Measurements from ENCODE around the gene BRPF1. TPM values are rescaled to one million over a fixed set of nuclear protein-coding genes. Genes with fewer than 3 reads are reported as not detected.

The BRPF1 gene
- total RNA-seq, 3 donors from 2014 or later = 14.7 to 19.7 (median 19.3) TPM

- Histone ChIP-seq H3K27ac (no peak overlapping the region), H3K4me3 (no peak overlapping the region), H3K9me3 (no peaks in the 10 kb centered on the region), H3K36me3 (peaks cover 7% of the 10 kb centered on the region), H3K4me1 (peaks cover 0 to 4% of the 10 kb centered on the region in 2 donors), H3K27me3 (no peaks in the 10 kb centered on the region)
- TF ChIP-seq POLR2A (IDR thresholded peaks at IDR 0.05) = no peak
- no peak for TF ChIP-seq POLR2AphosphoS5 (IDR thresholded peaks at IDR 0.05)
- TF ChIP-seq, protein P1, sequence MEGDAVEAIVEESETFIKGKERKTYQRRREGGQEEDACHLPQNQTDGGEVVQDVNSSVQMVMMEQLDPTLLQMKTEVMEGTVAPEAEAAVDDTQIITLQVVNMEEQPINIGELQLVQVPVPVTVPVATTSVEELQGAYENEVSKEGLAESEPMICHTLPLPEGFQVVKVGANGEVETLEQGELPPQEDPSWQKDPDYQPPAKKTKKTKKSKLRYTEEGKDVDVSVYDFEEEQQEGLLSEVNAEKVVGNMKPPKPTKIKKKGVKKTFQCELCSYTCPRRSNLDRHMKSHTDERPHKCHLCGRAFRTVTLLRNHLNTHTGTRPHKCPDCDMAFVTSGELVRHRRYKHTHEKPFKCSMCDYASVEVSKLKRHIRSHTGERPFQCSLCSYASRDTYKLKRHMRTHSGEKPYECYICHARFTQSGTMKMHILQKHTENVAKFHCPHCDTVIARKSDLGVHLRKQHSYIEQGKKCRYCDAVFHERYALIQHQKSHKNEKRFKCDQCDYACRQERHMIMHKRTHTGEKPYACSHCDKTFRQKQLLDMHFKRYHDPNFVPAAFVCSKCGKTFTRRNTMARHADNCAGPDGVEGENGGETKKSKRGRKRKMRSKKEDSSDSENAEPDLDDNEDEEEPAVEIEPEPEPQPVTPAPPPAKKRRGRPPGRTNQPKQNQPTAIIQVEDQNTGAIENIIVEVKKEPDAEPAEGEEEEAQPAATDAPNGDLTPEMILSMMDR (IDR thresholded peaks at IDR 0.05) = no peak
- intact Hi-C loops (cut with DNase I; ENCODE audit: low total_unique reads) = loop anchor here (5.0 kb wide), 1 partner anchor 1755 kb away; no protein-coding TSS in a partner anchor
- no peak for DNase-seq (ENCODE audit: low spot score in 2 of 2)
These were observed 55.5 kb downstream of the BRPF1 start for GRCh38 chr3:9786825-9787669.

DNA sequence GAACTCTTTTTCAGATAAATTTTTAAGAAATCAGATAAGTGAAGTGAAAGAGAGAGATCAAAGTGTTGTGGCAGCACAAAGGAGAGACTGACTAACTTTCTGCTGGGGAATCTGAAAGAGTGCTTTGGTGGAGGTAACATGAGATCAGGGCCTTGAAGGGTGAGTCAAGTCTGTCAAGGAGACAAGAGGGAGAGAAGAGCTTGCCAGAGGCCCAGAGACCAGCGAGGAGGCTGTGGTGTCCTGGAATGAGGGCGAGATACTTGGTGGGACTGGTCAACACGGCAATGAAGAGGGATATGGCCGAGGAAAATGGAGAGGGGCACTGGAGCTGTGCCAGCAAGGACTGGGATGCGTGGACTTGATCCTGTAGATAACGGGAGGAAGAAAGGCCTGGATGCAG lies 56.2 kb downstream of the BRPF1 start:
- no peak overlapping the region for H3K27ac ChIP-seq
- H3K27me3 ChIP-seq = no peaks in the 10 kb centered on the region
- no peak overlapping the region for H3K4me3 ChIP-seq
- no peak for DNase-seq (ENCODE audit: low spot score in 2 of 2)
- H3K9me3 ChIP-seq = no peaks in the 10 kb centered on the region
- peaks cover 0 to 4% of the 10 kb centered on the region in 2 donors for H3K4me1 ChIP-seq
- peaks cover 7% of the 10 kb centered on the region for H3K36me3 ChIP-seq
- TF ChIP-seq, protein P1 (IDR thresholded peaks at IDR 0.05) = no peak
- TF ChIP-seq POLR2A (IDR thresholded peaks at IDR 0.05) (no peak), POLR2AphosphoS5 (IDR thresholded peaks at IDR 0.05) (no peak)
- intact Hi-C loops (cut with DNase I; ENCODE audit: low total_unique reads) = loop anchor here (5.0 kb wide), 1 partner anchor 1755 kb away; no protein-coding TSS in a partner anchor

DNA sequence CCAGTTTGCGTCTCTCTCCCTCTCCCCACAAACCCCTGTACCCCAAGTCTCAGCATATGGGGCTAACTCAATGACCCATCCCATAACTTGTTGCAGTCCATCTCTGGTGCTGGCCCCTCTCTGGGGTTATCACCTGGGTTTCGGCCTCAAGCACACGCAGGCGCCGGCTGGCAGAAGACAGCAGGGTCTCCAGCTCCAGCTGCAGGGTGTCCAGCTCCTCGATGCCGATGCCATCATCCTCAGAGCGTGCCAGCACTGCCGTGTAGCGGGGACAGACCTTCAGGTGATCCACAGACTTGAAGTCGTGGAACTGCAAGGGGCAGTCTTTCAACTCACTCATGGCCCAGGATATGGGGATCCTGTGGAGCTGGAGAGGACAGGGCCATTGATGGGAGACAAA lies 59.6 kb downstream of the BRPF1 start:
- intact Hi-C loops (cut with DNase I; ENCODE audit: low total_unique reads) = loop anchor here (5.0 to 10.0 kb wide), 2 partner anchors 396 to 1551 kb away; partner anchors contain the start of gene SETD5
- no peak for DNase-seq (ENCODE audit: low spot score in 2 of 2)
- no peaks in the 10 kb centered on the region for H3K9me3 ChIP-seq
- peak overlapping the region; percentile 99 for H3K27ac ChIP-seq
- TF ChIP-seq, protein P1 (IDR thresholded peaks at IDR 0.05) = no peak
- TF ChIP-seq POLR2AphosphoS5 (IDR thresholded peaks at IDR 0.05) (no peak), POLR2A (IDR thresholded peaks at IDR 0.05) (no peak)
- no peaks in the 10 kb centered on the region for H3K36me3 ChIP-seq
- peak overlapping the region in 1 of 3 donors; percentile 91 for H3K4me3 ChIP-seq
- peaks cover 0 to 11% of the 10 kb centered on the region in 2 donors for H3K4me1 ChIP-seq
- no peaks in the 10 kb centered on the region for H3K27me3 ChIP-seq

DNA sequence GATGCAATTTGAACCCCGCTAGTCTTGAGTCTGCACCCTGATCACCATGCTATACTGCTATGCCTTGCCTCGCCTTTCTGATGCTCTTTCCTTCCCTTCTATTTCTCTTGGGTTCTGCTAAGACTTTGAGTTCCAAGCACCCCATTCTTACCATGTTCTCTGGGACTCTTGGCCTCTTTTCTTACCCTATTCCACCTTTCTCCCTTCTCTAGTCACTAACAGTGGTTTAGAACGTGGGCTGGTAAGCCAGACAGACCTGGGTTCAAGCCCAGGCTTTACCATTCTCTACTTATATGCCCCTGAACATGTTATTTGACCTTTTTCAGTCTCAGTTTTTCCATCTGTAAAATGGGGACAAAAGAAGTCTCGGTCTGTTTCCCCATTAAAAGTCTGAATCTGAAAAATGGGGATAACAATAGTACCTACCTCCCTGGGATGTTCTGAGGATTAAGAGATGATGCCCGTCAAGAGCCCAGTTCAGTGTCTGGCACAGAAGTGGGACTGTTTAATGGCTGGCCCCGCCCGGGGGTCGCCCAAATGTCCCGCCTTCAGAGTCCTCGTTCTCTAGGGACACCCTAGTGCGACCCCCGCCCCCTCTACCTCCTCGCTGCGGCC lies 60.4 kb downstream of the BRPF1 start:
- no peaks in the 10 kb centered on the region for H3K9me3 ChIP-seq
- peak overlapping the region; percentile 91 to 100 (median 100) for H3K4me3 ChIP-seq
- peak in 1 of 3 donors; percentile 35 for TF ChIP-seq POLR2AphosphoS5 (IDR thresholded peaks at IDR 0.05)
- TF ChIP-seq, protein P1 (IDR thresholded peaks at IDR 0.05) = no peak
- intact Hi-C loops (cut with DNase I; ENCODE audit: low total_unique reads) = loop anchor here (5.0 to 10.0 kb wide), 2 partner anchors 397 to 1550 kb away; partner anchors contain the start of gene SETD5
- peaks cover 0 to 11% of the 10 kb centered on the region in 2 donors for H3K4me1 ChIP-seq
- H3K27me3 ChIP-seq = no peaks in the 10 kb centered on the region
- no peaks in the 10 kb centered on the region for H3K36me3 ChIP-seq
- no peak for DNase-seq (ENCODE audit: low spot score in 2 of 2)
- peak overlapping the region; percentile 99 for H3K27ac ChIP-seq
